GM19193 (cell line): ENCODE data around the gene PAMR1.

Experiments used
- POLR2A ChIP-seq: IDR thresholded peaks from 4 replicates; pipeline ENCODE4 v1.6.1; 2011; ENCODE audit not compliant: insufficient read depth, insufficient read length; ENCODE audit errors: extremely low read depth

The PAMR1 gene

DNA sequence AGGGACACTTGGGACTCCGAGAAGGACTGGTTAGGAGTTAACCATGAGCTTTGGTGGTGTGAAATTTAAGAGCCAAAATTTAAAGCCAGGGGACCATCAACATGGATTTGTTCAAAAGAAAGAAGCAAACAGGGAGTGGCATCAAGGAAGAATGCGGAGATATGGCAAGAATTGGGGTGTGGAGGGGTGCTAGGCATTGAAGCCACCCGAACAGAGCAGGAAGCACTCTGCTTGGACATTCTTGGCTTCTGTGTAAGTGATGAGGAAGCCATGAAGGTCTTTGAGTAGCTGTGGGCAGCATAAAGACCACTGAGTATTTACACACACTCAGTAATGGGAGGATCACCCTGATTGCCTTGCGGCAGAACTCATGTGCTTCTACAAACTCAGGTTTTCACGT, 27.2 kb upstream of the PAMR1 start:
- TF ChIP-seq POLR2A = no peak

- TF ChIP-seq POLR2A = no peak
Measured at GRCh38 chr11:35550374-35551036, 25.1 kb upstream of the PAMR1 start.

- no peak for TF ChIP-seq POLR2A
Measured at GRCh38 chr11:35549787-35550186, 24.4 kb upstream of the PAMR1 start.

- TF ChIP-seq POLR2A = no peak
Measured at GRCh38 chr11:35548925-35549561, 23.6 kb upstream of the PAMR1 start.

GRCh38 chr11:35546317-35546716, 20.9 kb upstream of the PAMR1 start:
- TF ChIP-seq POLR2A = no peak

- TF ChIP-seq POLR2A = no peak
Measured at GRCh38 chr11:35545391-35546003, 20.1 kb upstream of the PAMR1 start.

GRCh38 chr11:35543481-35543880, 18.1 kb upstream of the PAMR1 start:
- TF ChIP-seq POLR2A = no peak

- TF ChIP-seq POLR2A = no peak
Measured at GRCh38 chr11:35541621-35542375, 16.4 kb upstream of the PAMR1 start.

GRCh38 chr11:35540526-35540925, 15.1 kb upstream of the PAMR1 start:
- no peak for TF ChIP-seq POLR2A

GRCh38 chr11:35539781-35540281, 14.4 kb upstream of the PAMR1 start:
- no peak for TF ChIP-seq POLR2A

GRCh38 chr11:35539256-35539655, 13.8 kb upstream of the PAMR1 start:
- TF ChIP-seq POLR2A = no peak

- no peak for TF ChIP-seq POLR2A
Measured at GRCh38 chr11:35536470-35536869, 11.1 kb upstream of the PAMR1 start.

DNA sequence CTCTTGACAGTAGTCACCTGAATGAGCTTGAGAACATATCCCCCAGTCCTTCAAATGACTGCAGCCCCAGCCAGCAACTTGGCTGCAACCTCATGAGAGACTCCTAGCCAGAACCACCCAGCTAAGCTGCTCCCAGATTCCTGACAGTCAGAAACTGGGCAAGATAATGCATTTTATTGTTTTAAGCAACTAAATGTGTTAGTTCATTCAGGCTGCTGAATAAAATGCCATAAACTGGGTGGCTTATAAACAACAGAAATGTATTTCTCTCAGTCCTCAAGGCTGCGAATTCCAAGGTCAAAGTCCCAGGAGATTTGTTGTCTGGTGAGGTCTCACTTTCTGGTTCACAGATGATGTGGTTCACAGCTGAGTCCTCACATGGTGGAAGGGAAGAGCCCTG, 5.8 kb upstream of the PAMR1 start:
- no peak for TF ChIP-seq POLR2A

GRCh38 chr11:35529971-35530495, 4.6 kb upstream of the PAMR1 start:
- TF ChIP-seq POLR2A = no peak

- no peak for TF ChIP-seq POLR2A
Measured at GRCh38 chr11:35526370-35526792, 965 bp upstream of the PAMR1 start.
